LNCAP (cell line): ENCODE measurements around the gene ENHO.

Experiments
- TF ChIP-seq, protein P1 (sequence below): fragments of 450-650 bp; IDR thresholded peaks from 2 replicates; pipeline ENCODE4 v1.5.1; 2017; ENCODE audit warnings: mild to moderate bottlenecking

The ENHO gene

DNA sequence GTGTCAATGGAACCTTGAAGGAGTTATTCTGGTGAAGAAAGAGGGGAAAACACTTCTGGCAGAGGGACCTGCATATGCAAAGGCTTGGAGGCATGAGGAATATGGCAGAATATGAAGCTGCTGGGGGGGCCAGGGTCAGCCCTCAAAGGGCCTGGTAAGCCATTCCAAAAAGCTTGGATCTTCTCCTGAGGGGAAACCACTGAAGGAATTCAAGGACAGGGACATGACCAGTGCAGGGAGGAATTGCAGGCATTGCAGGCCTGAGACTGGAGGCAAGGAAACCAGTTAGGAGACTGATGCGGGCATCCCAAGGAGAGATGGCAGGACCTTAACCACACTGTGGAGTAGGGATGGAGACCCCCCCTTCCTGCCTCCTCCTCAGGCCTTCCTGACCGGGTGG is 21.4 kb downstream of the ENHO start:
- TF ChIP-seq, protein P1, sequence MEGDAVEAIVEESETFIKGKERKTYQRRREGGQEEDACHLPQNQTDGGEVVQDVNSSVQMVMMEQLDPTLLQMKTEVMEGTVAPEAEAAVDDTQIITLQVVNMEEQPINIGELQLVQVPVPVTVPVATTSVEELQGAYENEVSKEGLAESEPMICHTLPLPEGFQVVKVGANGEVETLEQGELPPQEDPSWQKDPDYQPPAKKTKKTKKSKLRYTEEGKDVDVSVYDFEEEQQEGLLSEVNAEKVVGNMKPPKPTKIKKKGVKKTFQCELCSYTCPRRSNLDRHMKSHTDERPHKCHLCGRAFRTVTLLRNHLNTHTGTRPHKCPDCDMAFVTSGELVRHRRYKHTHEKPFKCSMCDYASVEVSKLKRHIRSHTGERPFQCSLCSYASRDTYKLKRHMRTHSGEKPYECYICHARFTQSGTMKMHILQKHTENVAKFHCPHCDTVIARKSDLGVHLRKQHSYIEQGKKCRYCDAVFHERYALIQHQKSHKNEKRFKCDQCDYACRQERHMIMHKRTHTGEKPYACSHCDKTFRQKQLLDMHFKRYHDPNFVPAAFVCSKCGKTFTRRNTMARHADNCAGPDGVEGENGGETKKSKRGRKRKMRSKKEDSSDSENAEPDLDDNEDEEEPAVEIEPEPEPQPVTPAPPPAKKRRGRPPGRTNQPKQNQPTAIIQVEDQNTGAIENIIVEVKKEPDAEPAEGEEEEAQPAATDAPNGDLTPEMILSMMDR: no peak

DNA sequence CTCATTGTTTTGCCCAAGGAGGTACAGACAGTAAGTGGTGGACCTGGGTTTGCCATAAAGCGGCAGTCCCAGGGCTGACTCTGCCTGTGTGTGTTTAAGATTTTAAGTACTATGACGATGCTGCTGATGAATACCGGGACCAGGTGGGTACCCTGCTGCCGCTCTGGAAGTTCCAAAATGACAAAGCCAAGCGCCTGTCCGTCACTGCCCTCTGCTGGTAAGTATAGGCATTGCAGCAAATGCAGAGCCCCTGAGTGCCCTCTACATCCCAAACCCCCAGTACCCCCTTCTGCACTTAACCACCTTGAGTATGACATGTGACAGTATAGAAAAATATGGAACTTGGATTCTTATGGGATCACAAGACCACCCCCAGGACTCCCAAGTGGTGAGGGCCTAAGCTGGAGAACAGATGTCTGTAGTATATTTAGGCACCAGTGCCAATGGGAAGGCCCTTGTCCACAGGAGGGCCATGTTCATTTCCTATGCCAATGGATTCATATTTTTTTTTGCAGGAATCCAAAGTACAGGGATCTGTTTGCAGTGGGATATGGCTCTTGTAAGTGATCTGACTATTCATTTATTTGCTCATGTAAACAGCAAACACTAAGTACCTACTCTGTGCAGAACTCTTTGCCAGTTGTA is 22.0 kb downstream of the ENHO start:
- TF ChIP-seq, protein P1: peak; percentile 99

DNA sequence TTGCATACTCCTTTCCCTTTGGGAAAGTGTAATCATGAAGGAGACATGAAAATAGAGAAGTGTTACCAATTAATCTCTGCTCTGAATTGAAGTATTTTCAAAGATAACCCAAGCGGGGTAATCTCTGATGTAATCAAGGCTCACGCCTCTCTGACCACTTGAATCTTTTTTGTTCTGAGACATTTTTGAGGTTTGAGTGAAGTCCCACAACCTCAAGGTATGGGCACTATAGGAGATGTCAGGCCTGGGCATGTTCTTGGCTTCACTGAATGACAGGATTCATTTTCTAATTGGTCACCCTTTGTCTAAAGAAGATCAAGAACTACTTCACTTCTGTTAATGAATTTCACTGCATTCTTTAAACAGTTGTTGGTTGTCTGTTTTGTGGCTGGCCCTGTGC is 23.7 kb downstream of the ENHO start:
- TF ChIP-seq, protein P1: no peak

GRCh38 chr9:34498553-34498952 is 24.2 kb downstream of the ENHO start:
- TF ChIP-seq, protein P1: no peak

GRCh38 chr9:34496149-34496712 is 26.6 kb downstream of the ENHO start:
- TF ChIP-seq, protein P1: no peak

- TF ChIP-seq, protein P1: no peak
These were observed 28.7 kb downstream of the ENHO start for GRCh38 chr9:34493972-34494535.

- TF ChIP-seq, protein P1: no peak
These were observed 30.7 kb downstream of the ENHO start for GRCh38 chr9:34492051-34492450.
